HG03097 (cell line): ENCODE data around the gene ZBTB37.
"Not testable (repeated sequence)": the region's sequence is repeated elsewhere in the genome, so short reads cannot be mapped to it uniquely, and the experiment has no call there.

Source experiments
- ATAC-seq: cut with Tn5 transposase; IDR thresholded peaks from one replicate; pipeline ENCODE4 v1.9.1; 2021; ENCODE audit not compliant: unreplicated experiment, low FRiP score

ZBTB37 gene

GRCh38 chr1:173903827-173904531, 35.8 kb downstream of the ZBTB37 start:
- no peak for ATAC-seq

GRCh38 chr1:173913111-173913510, 44.9 kb downstream of the ZBTB37 start:
- no peak for ATAC-seq

GRCh38 chr1:173914366-173914871, 46.2 kb downstream of the ZBTB37 start:
- ATAC-seq, result no peak

- no peak for ATAC-seq
Observed at GRCh38 chr1:173915596-173915995, 47.4 kb downstream of the ZBTB37 start.

GRCh38 chr1:173916667-173917066, 48.5 kb downstream of the ZBTB37 start:
- no peak for ATAC-seq

GRCh38 chr1:173917149-173917548, 49.0 kb downstream of the ZBTB37 start, which contains the start of gene SERPINC1:
SERPINC1 (minus strand) TSS chr1:173917327; CDS start chr1:173917259, 68 bp downstream.
- ATAC-seq, result no peak

- ATAC-seq, result no peak
Observed at GRCh38 chr1:173917635-173918493, 49.7 kb downstream of the ZBTB37 start.

GRCh38 chr1:173920861-173921260, 52.7 kb downstream of the ZBTB37 start:
- no peak for ATAC-seq

- ATAC-seq, result no peak
Observed at GRCh38 chr1:173925306-173926242, 57.4 kb downstream of the ZBTB37 start.

GRCh38 chr1:173930541-173930940, 62.4 kb downstream of the ZBTB37 start:
- not testable (repeated sequence) for ATAC-seq

- ATAC-seq, result no peak
Observed at GRCh38 chr1:173934440-173934839, 66.3 kb downstream of the ZBTB37 start.

GRCh38 chr1:173937062-173937461, 68.9 kb downstream of the ZBTB37 start:
- no peak for ATAC-seq

GRCh38 chr1:173946380-173946921, 78.3 kb downstream of the ZBTB37 start:
- no peak for ATAC-seq

GRCh38 chr1:173948594-173948993, 80.4 kb downstream of the ZBTB37 start:
- ATAC-seq, result no peak
